Lower leg skin (tissue), 3 donors: Measurements from ENCODE around the gene TNS3.

ENCODE experiments used
- CTCF ChIP-seq, 3 donors: fragments of 450-650 bp; IDR thresholded peaks; one replicate each; pipeline ENCODE4 v1.5.1; 2016; ENCODE audit warnings: antibody characterized with exemption in 3 of 3, mild to moderate bottlenecking in 3 of 3, moderate library complexity in 2 of 3
- POLR2A ChIP-seq, 2 donors: fragments of 450-650 bp; IDR thresholded peaks; one replicate each; pipeline ENCODE4 v1.6.1; 2016 to 2017; ENCODE audit warnings: antibody characterized with exemption in 2 of 2, mild to moderate bottlenecking in 1 of 2, moderate library complexity in 1 of 2

- TF ChIP-seq CTCF (IDR thresholded peaks at IDR 0.05), result no peak
- TF ChIP-seq POLR2A (IDR thresholded peaks at IDR 0.05), result no peak
Measured at GRCh38 chr7:47453093-47454061, 128.5 kb downstream of the TNS3 start.
